Measurements from ENCODE around the gene LARP1B.
"Not testable (repeated sequence)": the region's sequence is repeated elsewhere in the genome, so short reads cannot be mapped to it uniquely, and the experiment has no call there.

The LARP1B gene

DNA sequence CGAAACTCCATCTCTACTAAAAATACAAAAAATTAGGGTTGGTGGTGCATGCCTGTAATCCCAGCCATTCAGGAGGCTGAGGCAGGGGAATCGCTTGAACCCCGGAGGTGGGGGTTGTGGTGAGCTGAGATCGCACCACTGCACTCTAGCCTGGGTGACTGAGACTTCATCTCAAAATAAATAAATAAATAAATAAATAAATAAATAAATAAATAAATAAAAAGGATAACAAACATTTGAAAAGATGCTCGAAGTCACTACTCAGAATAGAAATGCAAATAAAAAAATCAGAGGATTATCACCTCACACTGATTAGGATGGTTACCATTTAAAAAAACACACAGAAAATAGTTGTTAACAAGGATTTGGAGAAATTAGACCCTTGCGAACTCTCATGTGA lies 73.8 kb downstream of the LARP1B start:
- no peak overlapping the region for H3K4me2 ChIP-seq
- no peaks in the 10 kb centered on the region for H4K20me1 ChIP-seq
- no peak overlapping the region for H3K27ac ChIP-seq
- no peaks in the 10 kb centered on the region for H3K4me1 ChIP-seq
- 0 out of 2 replicates have a peak, but pooled peaks cover 5% of the 10 kb centered on the region for H3K9me3 ChIP-seq
- H3K36me3 ChIP-seq, result peaks cover 9% of the 10 kb centered on the region
- no peak overlapping the region for H3K9ac ChIP-seq
- H3K4me3 ChIP-seq, result no peak overlapping the region
- no peak for TF ChIP-seq Cebpa-rat (IDR thresholded peaks at IDR 0.05)
- H3K27me3 ChIP-seq, result no peaks in the 10 kb centered on the region

GRCh38 chr4:128135391-128135790 lies 74.3 kb downstream of the LARP1B start:
- Histone ChIP-seq H4K20me1 (no peaks in the 10 kb centered on the region), H3K27me3 (no peaks in the 10 kb centered on the region)
- TF ChIP-seq Cebpa-rat (IDR thresholded peaks at IDR 0.05), result no peak

DNA sequence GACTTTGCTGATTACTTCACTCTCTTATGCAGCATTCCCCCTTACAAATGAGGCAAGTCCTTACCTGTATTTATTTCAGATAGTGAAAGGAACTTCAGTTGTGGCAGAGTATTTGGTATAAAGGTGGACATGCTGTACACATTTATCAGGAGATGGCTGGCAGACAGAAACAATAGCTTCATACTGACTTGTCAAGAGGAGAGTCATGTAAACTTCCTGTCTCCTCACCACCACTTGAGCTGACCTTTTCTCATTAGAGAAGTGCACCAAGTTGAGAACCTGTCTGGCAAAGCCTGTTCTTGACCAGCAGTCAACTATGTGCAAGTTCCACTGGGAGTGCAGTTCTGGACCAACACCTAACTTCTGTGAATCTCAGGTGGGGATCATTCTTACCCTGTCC lies 80.8 kb downstream of the LARP1B start:
- no peak overlapping the region for H3K4me3 ChIP-seq
- TF ChIP-seq Cebpa-rat (IDR thresholded peaks at IDR 0.05), result no peak
- peaks cover 28% of the 10 kb centered on the region for H3K36me3 ChIP-seq
- H4K20me1 ChIP-seq, result no peaks in the 10 kb centered on the region
- H3K9me3 ChIP-seq, result peaks cover 13% of the 10 kb centered on the region
- H3K4me2 ChIP-seq, result no peak overlapping the region
- no peak overlapping the region for H3K9ac ChIP-seq
- H3K27ac ChIP-seq, result no peak overlapping the region
- H3K4me1 ChIP-seq, result no peaks in the 10 kb centered on the region
- no peaks in the 10 kb centered on the region for H3K27me3 ChIP-seq

More at GRCh38 chr4:128135391-128135790, 74.3 kb downstream of the LARP1B start:
- Histone ChIP-seq H3K27ac (no peak overlapping the region), H3K4me1 (no peaks in the 10 kb centered on the region), H3K4me2 (no peak overlapping the region), H3K9ac (no peak overlapping the region), H3K36me3 (peaks cover 9% of the 10 kb centered on the region), H3K9me3 (0 out of 2 replicates have a peak, but pooled peaks cover 5% of the 10 kb centered on the region), H3K4me3 (no peak overlapping the region)

DNA sequence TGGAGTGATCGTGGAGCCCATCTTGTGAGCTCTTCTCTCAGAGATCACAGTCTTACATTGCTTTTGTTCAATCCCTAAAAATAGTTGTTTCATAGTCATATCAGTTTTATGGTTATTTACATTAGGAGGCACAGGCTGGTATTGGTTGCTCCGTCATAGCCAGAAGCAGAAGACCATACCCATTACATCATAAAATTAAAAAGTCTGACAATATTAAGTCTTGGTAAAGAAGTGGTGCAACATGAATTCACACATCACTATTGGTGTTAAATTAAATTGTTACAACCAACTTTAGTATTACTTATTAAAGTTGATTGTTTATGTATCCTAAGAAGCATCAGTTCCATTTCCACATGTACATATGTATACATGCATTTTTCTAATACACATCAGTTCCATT lies 84.6 kb downstream of the LARP1B start:
- Histone ChIP-seq H3K27ac (no peak overlapping the region), H3K9me3 (peaks cover 13% of the 10 kb centered on the region), H3K27me3 (no peaks in the 10 kb centered on the region), H3K4me2 (no peak overlapping the region), H3K9ac (no peak overlapping the region), H4K20me1 (no peaks in the 10 kb centered on the region), H3K4me1 (no peaks in the 10 kb centered on the region), H3K36me3 (peaks cover 35% of the 10 kb centered on the region), H3K4me3 (no peak overlapping the region)
- no peak for TF ChIP-seq Cebpa-rat (IDR thresholded peaks at IDR 0.05)

- Histone ChIP-seq H3K9ac (no peak overlapping the region), H3K27me3 (no peaks in the 10 kb centered on the region), H3K27ac (no peak overlapping the region), H3K36me3 (peaks cover 40% of the 10 kb centered on the region), H3K4me2 (no peak overlapping the region), H3K4me1 (no peaks in the 10 kb centered on the region), H3K4me3 (no peak overlapping the region), H3K9me3 (peaks cover 24% of the 10 kb centered on the region), H4K20me1 (no peaks in the 10 kb centered on the region)
- TF ChIP-seq Cebpa-rat (IDR thresholded peaks at IDR 0.05), result no peak
Observed at GRCh38 chr4:128153800-128154199, 92.7 kb downstream of the LARP1B start.

DNA sequence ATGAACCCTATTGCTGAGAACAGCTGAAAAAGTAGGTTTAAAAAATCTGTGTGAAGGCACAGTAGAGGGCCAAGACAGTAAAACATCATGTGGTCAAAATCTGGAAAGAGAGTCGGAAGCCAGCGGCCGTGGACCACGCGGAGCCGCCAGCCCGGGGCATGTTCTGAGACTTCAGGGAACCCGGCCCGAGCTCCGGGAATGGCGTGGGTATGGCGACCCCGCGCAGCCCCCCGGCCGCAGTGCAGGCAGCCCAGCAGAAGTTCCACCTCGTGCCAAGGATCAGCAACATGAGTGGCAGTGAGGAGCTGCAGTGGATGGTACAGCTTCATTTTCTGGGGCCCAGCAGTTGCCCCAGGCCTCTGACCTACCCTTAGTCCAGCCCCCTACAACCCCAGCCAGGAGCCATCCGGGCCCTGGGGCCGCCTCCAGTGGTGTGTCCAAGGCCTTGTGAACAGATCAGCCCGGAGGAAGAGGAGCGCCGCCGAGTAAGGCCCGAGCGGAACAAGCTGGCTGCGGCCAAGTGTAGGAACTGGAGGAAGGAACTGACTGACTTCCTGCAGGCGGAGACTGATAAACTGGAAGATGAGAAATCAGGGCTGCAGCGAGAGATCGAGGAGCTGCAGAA lies 94.2 kb downstream of the LARP1B start:
- H4K20me1 ChIP-seq, result no peaks in the 10 kb centered on the region
- H3K27me3 ChIP-seq, result no peaks in the 10 kb centered on the region
- H3K36me3 ChIP-seq, result peaks cover 37% of the 10 kb centered on the region
- no peak overlapping the region for H3K4me3 ChIP-seq
- no peak overlapping the region for H3K4me2 ChIP-seq
- H3K9me3 ChIP-seq, result peaks cover 24% of the 10 kb centered on the region
- H3K27ac ChIP-seq, result no peak overlapping the region
- TF ChIP-seq Cebpa-rat (IDR thresholded peaks at IDR 0.05), result no peak
- no peaks in the 10 kb centered on the region for H3K4me1 ChIP-seq
- H3K9ac ChIP-seq, result no peak overlapping the region

- no peak overlapping the region for H3K4me3 ChIP-seq
- H3K36me3 ChIP-seq, result peaks cover 33% of the 10 kb centered on the region
- H4K20me1 ChIP-seq, result no peaks in the 10 kb centered on the region
- H3K27ac ChIP-seq, result no peak overlapping the region
- no peak overlapping the region for H3K4me2 ChIP-seq
- no peaks in the 10 kb centered on the region for H3K4me1 ChIP-seq
- no peak overlapping the region for H3K9ac ChIP-seq
- TF ChIP-seq Cebpa-rat (IDR thresholded peaks at IDR 0.05), result no peak
- H3K9me3 ChIP-seq, result peaks cover 24% of the 10 kb centered on the region
- H3K27me3 ChIP-seq, result no peaks in the 10 kb centered on the region
Observed at GRCh38 chr4:128155874-128156456, 94.9 kb downstream of the LARP1B start.

GRCh38 chr4:128156472-128156871 lies 95.4 kb downstream of the LARP1B start:
- H3K27ac ChIP-seq, H3K4me1 ChIP-seq, H3K4me3 ChIP-seq, H3K4me2 ChIP-seq, H3K27me3 ChIP-seq, H3K9ac ChIP-seq, H4K20me1 ChIP-seq: not testable (repeated sequence)
- Histone ChIP-seq H3K36me3 (peaks cover 32% of the 10 kb centered on the region), H3K9me3 (peaks cover 24% of the 10 kb centered on the region)

DNA sequence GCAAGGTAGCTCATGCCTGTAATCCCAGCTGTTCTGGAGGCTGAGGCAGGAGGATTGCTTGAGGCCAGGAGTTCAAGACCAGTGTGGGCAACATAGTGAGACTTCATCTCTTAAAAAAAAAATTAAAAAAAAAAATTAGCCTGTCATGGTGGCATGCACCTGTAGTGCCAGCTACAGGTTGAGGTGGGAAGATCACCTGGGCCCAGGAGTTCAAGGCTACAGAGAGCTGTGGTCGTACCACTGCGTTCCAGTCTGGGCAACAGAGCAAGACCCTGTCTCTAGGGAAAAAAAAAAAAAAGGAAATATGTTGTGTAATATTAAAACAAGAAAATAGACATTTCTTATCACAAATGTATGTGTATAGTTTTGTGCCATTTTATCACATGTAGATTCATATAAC lies 97.8 kb downstream of the LARP1B start:
- Histone ChIP-seq H4K20me1 (no peaks in the 10 kb centered on the region), H3K9ac (no peak overlapping the region), H3K27ac (no peak overlapping the region), H3K4me1 (no peaks in the 10 kb centered on the region), H3K9me3 (peaks cover 24% of the 10 kb centered on the region), H3K27me3 (no peaks in the 10 kb centered on the region), H3K4me2 (no peak overlapping the region), H3K4me3 (no peak overlapping the region), H3K36me3 (peaks cover 21% of the 10 kb centered on the region)
- TF ChIP-seq Cebpa-rat (IDR thresholded peaks at IDR 0.05), result no peak

GRCh38 chr4:128159967-128160366 lies 98.9 kb downstream of the LARP1B start:
- Histone ChIP-seq H3K27me3 (no peaks in the 10 kb centered on the region), H3K9ac (no peak overlapping the region), H3K9me3 (peaks cover 23% of the 10 kb centered on the region), H3K4me3 (no peak overlapping the region), H3K4me2 (no peak overlapping the region), H3K36me3 (peaks cover 17% of the 10 kb centered on the region), H4K20me1 (no peaks in the 10 kb centered on the region), H3K27ac (no peak overlapping the region), H3K4me1 (no peaks in the 10 kb centered on the region)
- no peak for TF ChIP-seq Cebpa-rat (IDR thresholded peaks at IDR 0.05)
